Measurements from ENCODE around the gene ACADS. TPM values are rescaled to one million over a fixed set of nuclear protein-coding genes. Genes with fewer than 3 reads are reported as not detected.

The ACADS gene
- polyA plus RNA-seq, 1 experiment, result 4.0 TPM

GRCh38 chr12:120719072-120719471 is 6.6 kb upstream of the ACADS start:
- H3K4me3 ChIP-seq (ENCODE audit: low read depth, low read length), result no peak overlapping the region
- no peaks in the 10 kb centered on the region for H3K9me3 ChIP-seq (ENCODE audit: control insufficient read depth, insufficient read depth, low read length)
- TF ChIP-seq CTCF (IDR thresholded peaks at IDR 0.05; ENCODE audit: low read depth, low read length), result no peak
- no peak for DNase-seq (ENCODE audit: low read depth, low spot score)
- H3K27me3 ChIP-seq (ENCODE audit: control insufficient read depth, insufficient read depth, low read length), result no peaks in the 10 kb centered on the region
- ChIA-PET CTCF (no interaction called here), POLR2A (interaction anchor here (0.5 kb wide), 1 partner anchor 257 kb away, joined by 12 read pairs; no protein-coding TSS in a partner anchor)
- H3K27ac ChIP-seq (ENCODE audit: low read depth, low read length), result peak overlapping the region; percentile 48

DNA sequence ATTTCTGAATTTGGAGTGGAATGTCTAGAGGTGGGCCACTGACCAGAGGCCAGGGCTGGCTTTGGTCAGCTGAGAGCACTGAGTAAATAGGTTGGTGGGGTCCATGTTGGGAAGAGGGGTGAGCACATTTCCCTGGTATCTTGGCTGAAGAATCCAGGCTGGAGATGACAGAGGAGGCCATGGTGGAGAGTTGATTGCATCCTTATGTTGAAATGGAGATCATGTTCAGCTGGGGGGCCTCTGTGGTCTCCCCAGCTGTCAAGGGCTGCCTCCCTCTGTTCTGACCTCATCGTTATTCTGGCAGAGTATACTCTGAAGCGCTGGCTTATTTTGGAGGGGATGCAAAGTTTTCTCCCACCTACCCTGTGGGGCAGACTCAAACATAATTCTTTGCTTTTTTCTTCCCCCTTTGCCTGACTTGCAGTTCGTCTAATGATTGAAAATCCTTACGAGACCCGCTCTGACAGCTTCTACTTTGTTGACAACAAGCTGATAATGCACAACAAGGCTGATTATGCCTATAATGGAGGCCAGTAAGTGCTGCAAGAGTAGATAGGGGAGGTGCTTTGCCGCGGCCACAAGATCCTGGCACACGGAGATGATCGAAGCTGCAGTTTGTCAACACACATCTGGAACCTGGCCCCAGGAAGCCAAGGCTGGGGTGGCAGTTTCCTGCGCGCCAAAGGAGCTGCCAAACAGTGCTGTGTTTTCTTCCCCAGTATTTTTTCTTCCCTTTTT is 6.0 kb upstream of the ACADS start:
- peak overlapping the region; percentile 52 for H3K27ac ChIP-seq (ENCODE audit: low read depth, low read length)
- CTCF ChIA-PET, result interaction anchor here (0.6 to 1.3 kb wide), 3 partner anchors 136 to 340 kb away, joined by 3 to 6 read pairs (median 3); no protein-coding TSS in a partner anchor

GRCh38 chr12:120720234-120720986 is 5.2 kb upstream of the ACADS start:
- no peaks in the 10 kb centered on the region for H3K27me3 ChIP-seq (ENCODE audit: control insufficient read depth, insufficient read depth, low read length)
- ChIA-PET POLR2A (no interaction called here), CTCF (interaction anchor here (0.6 to 1.3 kb wide), 5 partner anchors 71 to 339 kb away, joined by 3 to 6 read pairs (median 4); no protein-coding TSS in a partner anchor)
- no peak for TF ChIP-seq CTCF (IDR thresholded peaks at IDR 0.05; ENCODE audit: low read depth, low read length)
- no peak overlapping the region for H3K4me3 ChIP-seq (ENCODE audit: low read depth, low read length)
- peak; percentile 20 for DNase-seq (ENCODE audit: low read depth, low spot score)
- H3K27ac ChIP-seq (ENCODE audit: low read depth, low read length), result peak overlapping the region; percentile 47
- no peaks in the 10 kb centered on the region for H3K9me3 ChIP-seq (ENCODE audit: control insufficient read depth, insufficient read depth, low read length)

More for the DNA sequence above, 6.0 kb upstream of the ACADS start:
- H3K4me3 ChIP-seq (ENCODE audit: low read depth, low read length), result no peak overlapping the region
- no peak for DNase-seq (ENCODE audit: low read depth, low spot score)
- no peaks in the 10 kb centered on the region for H3K27me3 ChIP-seq (ENCODE audit: control insufficient read depth, insufficient read depth, low read length)
- no peak for TF ChIP-seq CTCF (IDR thresholded peaks at IDR 0.05; ENCODE audit: low read depth, low read length)
- POLR2A ChIA-PET, result interaction anchor here (0.5 kb wide), 1 partner anchor 256 kb away, joined by 12 read pairs; no protein-coding TSS in a partner anchor
- no peaks in the 10 kb centered on the region for H3K9me3 ChIP-seq (ENCODE audit: control insufficient read depth, insufficient read depth, low read length)

GRCh38 chr12:120720987-120721801 is 4.4 kb upstream of the ACADS start:
- TF ChIP-seq CTCF (IDR thresholded peaks at IDR 0.05; ENCODE audit: low read depth, low read length), result no peak

More at GRCh38 chr12:120720987-120721801, 4.4 kb upstream of the ACADS start:
- H3K27me3 ChIP-seq (ENCODE audit: control insufficient read depth, insufficient read depth, low read length), result no peaks in the 10 kb centered on the region
- DNase-seq (ENCODE audit: low read depth, low spot score), result no peak
- CTCF ChIA-PET, result interaction anchor here (0.6 to 1.3 kb wide), 3 partner anchors 138 to 251 kb away, joined by 3 to 6 read pairs (median 4); no protein-coding TSS in a partner anchor
- no peak overlapping the region for H3K4me3 ChIP-seq (ENCODE audit: low read depth, low read length)
- H3K9me3 ChIP-seq (ENCODE audit: control insufficient read depth, insufficient read depth, low read length), result no peaks in the 10 kb centered on the region
- peak overlapping the region; percentile 47 for H3K27ac ChIP-seq (ENCODE audit: low read depth, low read length)
- POLR2A ChIA-PET, result no interaction called here
